Measurements from ENCODE around the gene CAMTA1.
A peak's percentile ranks its signal among the peaks of the same experiment; 100 is the strongest.

The CAMTA1 gene

DNA sequence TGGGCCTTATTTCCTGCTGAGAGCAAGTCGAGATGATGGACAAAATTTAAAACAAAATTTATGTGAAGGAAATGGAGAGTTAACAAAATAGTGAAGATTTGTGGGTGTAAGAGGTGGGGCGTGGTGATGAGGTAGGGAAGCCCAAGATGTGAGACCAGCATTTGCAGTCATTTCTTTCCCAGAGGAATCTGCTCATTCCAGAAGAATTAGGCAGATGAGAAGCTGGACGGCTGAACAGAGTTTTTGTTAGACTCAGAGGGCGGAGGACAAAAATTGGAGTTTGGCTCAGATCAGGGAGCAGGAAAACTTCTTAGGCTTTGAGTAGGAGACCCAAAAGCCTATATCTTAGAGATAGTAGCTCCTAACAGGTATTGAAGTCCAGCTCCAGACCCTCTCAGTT is 65.3 kb downstream of the CAMTA1 start:
- DNase-seq (ENCODE audit: low spot score) = no peak

DNA sequence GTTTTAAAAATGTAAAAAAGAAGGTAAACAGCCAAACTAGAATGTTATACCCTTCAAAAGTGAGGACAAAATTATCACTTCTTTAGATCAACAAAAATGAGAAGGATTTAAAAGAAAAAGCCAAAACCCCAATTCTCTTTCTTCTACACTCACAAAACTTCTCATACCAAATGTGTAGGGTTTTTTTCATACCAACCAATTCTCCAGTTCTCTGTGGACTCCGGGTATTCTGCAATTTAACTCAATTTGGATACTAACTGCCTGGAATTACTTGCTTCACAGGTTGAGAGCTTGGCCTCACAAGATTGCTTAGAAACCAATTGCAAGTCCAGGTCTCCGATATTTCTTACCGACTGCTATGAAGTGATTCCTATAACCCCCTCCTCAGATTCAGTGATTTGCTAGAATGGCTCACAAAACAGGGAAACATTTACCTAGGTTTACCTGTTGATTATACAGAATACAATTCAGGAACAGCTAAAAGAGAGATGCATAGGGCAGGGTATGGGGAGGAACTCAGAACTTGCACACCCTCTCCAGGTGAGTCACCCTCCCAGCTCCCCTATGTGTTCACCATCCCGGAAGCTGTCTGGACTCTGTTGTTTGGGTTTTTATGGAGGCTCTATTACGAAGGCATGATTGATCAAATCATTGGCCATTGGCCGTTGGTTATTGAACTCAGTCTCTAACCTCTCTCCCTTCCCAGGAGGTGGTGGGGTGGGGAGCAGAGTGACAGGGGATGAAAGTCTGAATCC is 67.1 kb downstream of the CAMTA1 start:
- no peak for DNase-seq (ENCODE audit: low spot score)

DNA sequence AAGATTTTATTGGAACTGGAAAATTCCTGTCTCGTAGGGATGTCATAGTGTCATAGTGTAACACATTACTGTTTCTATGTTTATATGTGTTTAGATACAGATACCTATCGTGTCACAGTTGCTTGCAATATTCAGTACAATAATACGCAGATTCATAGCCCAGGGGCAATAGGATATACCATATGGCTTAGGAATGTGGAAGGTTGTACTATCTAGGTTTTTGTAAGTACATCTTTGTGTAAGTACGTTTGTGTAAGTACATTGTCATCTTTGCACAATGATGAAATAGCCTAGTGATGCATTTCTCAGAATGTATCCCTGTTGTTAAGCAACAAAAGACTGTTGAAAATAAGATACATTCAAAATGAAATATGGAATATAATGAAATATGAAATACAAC is 68.9 kb downstream of the CAMTA1 start:
- no peak for DNase-seq (ENCODE audit: low spot score)

GRCh38 chr1:6857831-6858230 is 72.6 kb downstream of the CAMTA1 start:
- no peak for DNase-seq (ENCODE audit: low spot score)

GRCh38 chr1:6858596-6858995 is 73.3 kb downstream of the CAMTA1 start:
- no peak for DNase-seq (ENCODE audit: low spot score)

GRCh38 chr1:6859415-6860343 is 74.4 kb downstream of the CAMTA1 start:
- no peak for DNase-seq (ENCODE audit: low spot score)

- DNase-seq (ENCODE audit: low spot score) = no peak
Observed at GRCh38 chr1:6860401-6860800, 75.1 kb downstream of the CAMTA1 start.

- DNase-seq (ENCODE audit: low spot score) = no peak
Observed at GRCh38 chr1:6861075-6861724, 75.9 kb downstream of the CAMTA1 start.

DNA sequence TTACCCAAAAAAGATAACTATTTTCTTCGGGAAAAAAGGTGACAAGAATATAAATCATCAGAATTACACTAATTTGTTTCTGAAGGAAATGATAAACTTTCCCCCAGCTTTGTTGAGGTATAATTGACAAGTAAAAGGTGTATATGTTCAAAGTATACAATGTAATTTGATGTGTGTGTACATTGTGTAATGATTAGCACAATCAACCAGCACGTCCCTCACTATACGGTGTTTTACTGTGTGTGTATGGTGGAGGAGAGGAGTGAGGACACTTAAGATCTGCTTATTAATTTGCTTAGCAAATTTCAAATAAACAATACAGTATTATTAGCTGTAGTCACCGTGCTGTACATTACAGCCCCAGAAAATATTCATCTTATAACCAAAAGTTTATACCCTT is 77.7 kb downstream of the CAMTA1 start:
- no peak for DNase-seq (ENCODE audit: low spot score)

DNA sequence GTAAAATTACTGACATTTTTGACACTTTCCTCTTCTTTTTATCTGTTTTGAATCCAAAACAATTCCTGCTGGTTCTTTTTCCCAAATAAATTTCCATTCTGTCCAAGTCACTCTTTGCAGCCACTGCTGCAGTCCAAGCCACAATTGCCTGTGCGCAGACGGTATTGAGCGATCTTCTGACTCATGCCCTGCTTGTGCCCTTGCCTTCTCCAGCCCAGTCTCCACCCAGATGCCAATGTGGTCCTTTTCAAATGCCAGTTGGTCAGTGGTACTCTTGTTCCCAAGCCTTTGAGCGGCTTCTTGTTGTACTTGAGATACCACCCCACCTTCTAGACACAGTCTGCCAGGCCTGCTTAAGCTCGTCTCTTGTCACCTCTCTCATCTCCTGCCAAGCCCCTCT is 78.9 kb downstream of the CAMTA1 start:
- DNase-seq (ENCODE audit: low spot score) = no peak

GRCh38 chr1:6866825-6867224 is 81.6 kb downstream of the CAMTA1 start:
- no peak for DNase-seq (ENCODE audit: low spot score)

GRCh38 chr1:6867321-6867720 is 82.1 kb downstream of the CAMTA1 start:
- no peak for DNase-seq (ENCODE audit: low spot score)

DNA sequence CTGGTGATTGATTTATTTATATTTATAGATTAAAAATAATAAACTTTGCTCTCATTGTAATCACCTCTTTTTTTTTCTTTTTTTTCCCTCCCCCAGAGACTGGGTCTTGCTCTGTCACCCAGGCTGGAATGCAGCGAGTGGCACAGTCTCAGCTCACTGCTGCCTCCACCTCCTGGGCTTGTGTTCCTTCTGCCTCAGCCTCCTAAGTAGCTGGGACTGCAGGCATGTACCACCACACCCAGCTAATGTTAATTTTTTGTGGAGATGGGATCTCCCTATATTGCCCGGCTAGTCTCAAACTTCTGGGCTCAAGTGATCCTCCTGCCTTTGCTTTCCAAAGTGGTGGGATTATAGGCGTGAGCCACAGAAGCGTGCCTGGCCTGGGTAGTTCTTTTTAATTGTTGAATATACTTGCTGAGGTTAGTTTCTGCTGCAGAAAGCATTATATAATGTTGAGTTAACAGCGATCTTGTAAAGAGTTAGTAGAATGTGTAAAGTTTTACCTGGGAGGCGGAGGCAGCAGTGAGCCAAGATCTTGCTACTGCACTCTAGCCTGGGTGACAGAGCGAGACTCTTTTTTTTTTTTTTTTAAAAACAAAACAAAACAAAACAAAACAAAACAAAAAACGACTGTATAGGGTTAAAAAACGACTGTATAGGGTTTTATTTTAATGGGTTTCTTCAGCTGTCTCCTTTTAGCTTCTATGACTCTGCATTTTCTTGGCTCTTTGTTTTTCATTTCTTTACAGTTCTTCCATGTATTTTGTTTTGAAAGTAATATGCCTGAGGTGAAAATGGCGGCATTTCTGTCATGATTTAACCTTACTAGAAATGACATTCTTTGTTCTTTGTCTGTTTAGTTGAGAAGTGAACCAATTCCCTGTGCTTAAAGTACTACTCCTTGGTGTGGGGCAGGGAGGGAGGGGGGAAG is 82.7 kb downstream of the CAMTA1 start:
- DNase-seq (ENCODE audit: low spot score) = no peak

DNA sequence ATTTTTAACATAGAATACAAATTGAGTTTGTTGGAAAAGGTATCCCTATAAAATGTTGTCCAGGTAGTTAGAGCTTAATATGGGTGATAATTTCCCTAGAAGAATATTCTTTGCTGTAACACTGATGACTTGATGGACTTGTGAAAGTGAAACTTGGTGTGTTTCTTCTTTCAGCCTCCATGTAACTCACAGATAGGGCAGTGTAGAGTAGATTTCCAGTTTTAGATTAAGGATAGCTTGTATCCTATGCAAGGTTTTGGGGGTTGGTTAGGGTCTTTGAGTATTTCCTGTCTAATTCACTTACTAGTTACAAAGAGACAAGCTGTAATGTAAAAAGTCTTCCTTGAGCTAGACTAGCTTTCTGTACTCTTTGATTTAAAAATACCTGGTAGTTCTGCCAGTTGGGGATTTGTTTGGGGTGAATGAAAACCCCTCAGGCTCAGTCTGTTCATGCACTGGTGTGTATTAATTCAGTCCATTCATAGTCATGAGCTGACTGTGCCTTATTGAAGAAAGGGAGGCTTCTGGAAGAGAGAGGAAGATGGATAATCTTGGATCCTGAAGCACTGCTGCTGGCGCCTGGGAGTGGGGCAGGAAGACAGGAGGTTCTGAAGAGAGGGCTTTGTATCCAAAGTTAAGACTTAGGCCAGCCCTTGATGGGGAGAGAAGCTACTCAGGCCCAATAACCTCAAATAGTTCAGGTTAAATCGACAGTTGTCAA is 83.6 kb downstream of the CAMTA1 start:
- DNase-seq (ENCODE audit: low spot score) = peak; percentile 65

DNA sequence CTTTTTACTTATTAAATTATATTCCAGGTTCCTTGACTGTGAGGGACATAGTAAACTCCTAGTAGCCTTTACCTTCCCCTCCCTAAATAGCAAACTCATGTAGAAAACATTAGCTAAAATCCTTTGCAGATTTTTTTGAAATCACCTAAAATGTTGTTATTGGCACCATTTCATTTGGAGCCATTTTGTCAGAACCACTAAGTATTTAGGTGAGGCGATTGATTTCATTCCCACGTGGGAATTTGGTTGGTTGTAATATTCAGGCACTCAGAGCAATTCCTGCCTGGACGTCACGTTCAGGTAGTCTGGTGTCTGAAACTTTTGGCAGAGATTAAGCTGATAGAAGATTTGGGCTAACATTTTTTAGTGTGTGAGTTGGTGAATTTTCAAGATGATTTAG is 84.3 kb downstream of the CAMTA1 start:
- DNase-seq (ENCODE audit: low spot score) = no peak

- DNase-seq (ENCODE audit: low spot score) = no peak
Observed at GRCh38 chr1:6870086-6870485, 84.8 kb downstream of the CAMTA1 start.

DNA sequence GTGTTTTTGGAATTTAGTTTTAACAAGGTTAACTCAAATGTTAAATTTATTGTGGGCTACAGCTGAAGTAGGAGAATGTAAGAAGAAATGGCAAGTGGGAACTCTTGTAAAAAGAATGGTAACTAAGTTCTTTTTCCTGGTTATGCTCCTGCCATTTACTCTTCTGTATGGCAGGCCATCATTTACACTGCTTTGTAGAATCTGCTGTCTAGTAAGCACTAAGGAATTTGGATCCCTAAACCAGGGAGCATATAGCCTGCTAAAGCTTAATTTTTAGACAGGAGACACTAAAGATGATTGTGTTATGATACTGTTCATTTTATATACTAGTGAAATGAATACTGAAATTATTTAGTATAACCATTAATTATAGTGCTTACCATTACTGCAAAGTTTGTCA is 85.3 kb downstream of the CAMTA1 start:
- no peak for DNase-seq (ENCODE audit: low spot score)

DNA sequence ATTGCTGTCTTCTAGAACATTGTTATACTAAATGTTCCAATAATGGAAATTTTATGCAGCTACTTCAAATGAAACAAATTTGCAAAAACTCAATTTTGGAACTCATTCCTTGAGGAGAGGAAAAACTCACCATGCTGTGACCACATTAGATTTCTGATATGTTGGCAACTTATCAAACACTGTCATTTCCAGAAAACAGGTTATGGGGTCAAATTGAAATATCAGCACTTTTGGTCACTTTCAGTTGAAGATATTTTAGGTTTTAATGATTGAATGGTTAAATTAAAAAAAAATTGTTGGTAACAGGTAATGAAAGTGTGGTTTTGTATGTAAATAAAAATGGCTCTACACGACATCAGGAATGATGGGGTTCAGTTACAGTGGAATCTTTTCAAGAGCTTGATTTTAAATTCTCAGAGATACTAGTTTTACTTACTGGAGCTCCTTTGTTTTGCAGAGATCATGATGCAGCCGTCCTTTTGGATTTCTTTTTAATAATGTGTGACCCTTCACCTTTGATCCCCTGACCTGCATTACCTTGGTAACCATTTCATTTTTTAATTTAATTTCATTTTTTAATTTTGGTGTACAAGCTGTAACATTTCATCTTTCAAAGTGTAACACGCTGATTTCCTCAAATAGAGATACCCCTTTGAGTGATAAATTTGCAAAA is 86.2 kb downstream of the CAMTA1 start:
- no peak for DNase-seq (ENCODE audit: low spot score)

- no peak for DNase-seq (ENCODE audit: low spot score)
Observed at GRCh38 chr1:6872573-6873261, 87.5 kb downstream of the CAMTA1 start.

Data from Ammon's horn (tissue), 1 donor.